K562 (cell line): ENCODE measurements around the gene LOXL4. TPM values are rescaled to one million over a fixed set of nuclear protein-coding genes. Genes with fewer than 3 reads are reported as not detected.

Source experiments
- ATAC-seq: fragments of 200-7000 bp; cut with Tn5 transposase; 3 replicates; pipeline ENCODE4 v1.9.1; 2020; ENCODE audit warnings: moderate library complexity
- BruUV-seq: library from RNA; stranded (reverse); fragments of 400-500 nt; replicated peaks from 2 replicates; lab custom pipeline; 2021; lab: Mats Ljungman, UMichigan
- CTCF ChIA-PET: fragments of 300-600 bp; formaldehyde crosslinking; extraction: SDS; loops from one replicate; lab custom pipeline; 2021; ENCODE audit warnings: low intra/inter-chr PET ratio; lab: Yijun Ruan, JAX
- POLR2A ChIA-PET: fragments of 300-600, 350-650 bp; sonication (Branson Sonifier 250); formaldehyde crosslinking; extraction: SDS; loops from one replicate; lab custom pipeline; 2021; ENCODE audit warnings: antibody characterized with exemption, inconsistent platforms; lab: Yijun Ruan, JAX
- DNase-seq, 4 experiments: peaks; one replicate each; pipeline versions ENCODE4 v3.0.0 to v3.0.0-alpha.2; 2011 to 2018; ENCODE audit warnings: low spot score in 3 of 4, mixed read lengths in 3 of 4; ENCODE audit errors: extremely low read depth in 1 of 4
- FAIRE-seq: peaks from 2 replicates; lab custom pipeline; 2011; peaks lifted over from hg19 to GRCh38; lab: Jason Lieb, UNC
- H2AFZ ChIP-seq: 2 replicates; pipeline ENCODE4 v1.6.0; 2011; ENCODE audit warnings: low read depth, low read length, control low read depth, inconsistent platforms
- H3K27ac ChIP-seq: fragments of 200-600 bp; 3 replicates; pipeline ENCODE4 v1.8.0; 2011; ENCODE audit warnings: low read depth, mild to moderate bottlenecking, control low read depth, inconsistent platforms, low read length, moderate library complexity, mixed read lengths; ENCODE audit errors: extremely low read depth
- H3K27me3 ChIP-seq, 2 experiments: fragments of 300-600 bp in 1 of 2; 2 replicates in 1 of 2; 3 replicates in 1 of 2; pipeline versions ENCODE4 v1.6.0 to v1.8.0; 2011; ENCODE audit warnings: inconsistent platforms in 2 of 2, low read length in 2 of 2, mild to moderate bottlenecking in 1 of 2, mixed read lengths in 1 of 2, moderate library complexity in 1 of 2; ENCODE audit not compliant: control insufficient read depth in 2 of 2, insufficient read depth in 2 of 2
- H3K36me3 ChIP-seq: fragments of 300-600 bp; 3 replicates; pipeline ENCODE4 v1.8.0; 2011; ENCODE audit warnings: mild to moderate bottlenecking, low read length, inconsistent platforms; ENCODE audit not compliant: control insufficient read depth, insufficient read depth
- H3K4me1 ChIP-seq, 2 experiments: fragments of 200-600 bp in 1 of 2; replicated peaks in 1 of 2; 2 replicates in 1 of 2; 3 replicates in 1 of 2; pipeline versions ENCODE4 v1.5.1 to v1.8.0; 2011; ENCODE audit warnings: inconsistent platforms in 2 of 2, low read length in 2 of 2, mild to moderate bottlenecking in 1 of 2, mixed read lengths in 1 of 2, moderate library complexity in 1 of 2; ENCODE audit not compliant: control insufficient read depth in 2 of 2, insufficient read depth in 2 of 2
- H3K4me2 ChIP-seq: 2 replicates; pipeline ENCODE4 v1.6.1; 2011; ENCODE audit warnings: low read length, control low read depth, inconsistent platforms, mixed read lengths; ENCODE audit not compliant: insufficient read depth
- H3K4me3 ChIP-seq: fragments of 200-600 bp; sonication (generic), shearing (Covaris generic); 2 replicates; pipeline ENCODE4 v1.5.1; 2016; ENCODE audit warnings: control low read depth, inconsistent platforms
- H3K79me2 ChIP-seq: fragments of 200-600 bp; 3 replicates; pipeline ENCODE4 v1.8.0; 2011; ENCODE audit warnings: low read length, inconsistent platforms; ENCODE audit not compliant: control insufficient read depth, insufficient read depth
- H3K9ac ChIP-seq, 2 experiments: 2 replicates each; pipeline versions ENCODE4 v1.6.0 to v1.6.1; 2011; ENCODE audit warnings: low read depth in 2 of 2, low read length in 2 of 2, control low read depth in 1 of 2, inconsistent platforms in 1 of 2, mild to moderate bottlenecking in 1 of 2, mixed read lengths in 1 of 2; ENCODE audit not compliant: insufficient read depth in 1 of 2
- H3K9me1 ChIP-seq: one replicate; pipeline ENCODE4 v1.6.0; 2011; ENCODE audit warnings: inconsistent platforms, mild to moderate bottlenecking, low read length, moderate library complexity; ENCODE audit not compliant: control insufficient read depth, insufficient read depth
- H3K9me3 ChIP-seq: replicated peaks from 2 replicates; pipeline ENCODE4 v1.5.1; 2011; ENCODE audit warnings: low read depth, low read length, inconsistent platforms; ENCODE audit not compliant: control insufficient read depth, insufficient read depth
- H4K20me1 ChIP-seq: replicated peaks from 2 replicates; pipeline ENCODE4 v1.6.1; 2011; ENCODE audit warnings: low read length, inconsistent platforms, mixed read lengths; ENCODE audit not compliant: control insufficient read depth, insufficient read depth
- ERF ChIP-seq: fragments of 450-650 bp; formaldehyde crosslinking; IDR thresholded peaks from 2 replicates; pipeline ENCODE4 v1.4.0; 2020; ENCODE audit warnings: mild to moderate bottlenecking, mixed read lengths
- PHF21A ChIP-seq: fragments of 450-650 bp; IDR thresholded peaks from 2 replicates; pipeline ENCODE4 v1.6.1; 2017; ENCODE audit warnings: low read depth, borderline replicate concordance
- TBL1XR1 ChIP-seq, 2 experiments: IDR thresholded peaks; 2 replicates each; pipeline ENCODE4 v1.6.1; 2012; ENCODE audit warnings: improper control_type of control experiment in 2 of 2, low read length in 2 of 2, mild to moderate bottlenecking in 1 of 2
- WGBS: fragments of 100-300 bp; shearing (Covaris generic); methylation state at CpG from one replicate; pipeline ENCODE4 v1.1.6; 2016; ENCODE audit warnings: low coverage, mixed read lengths; ENCODE audit not compliant: insufficient coverage; ENCODE audit errors: missing lambda C conversion rate; 5-methylcytosine and 5-hydroxymethylcytosine counted together
- in situ Hi-C: fragments of 300-500 bp; cut with MboI; formaldehyde crosslinking; loops from 4 replicates; pipeline ENCODE4 v1.15.0; 2018; ENCODE audit warnings: inconsistent platforms, mixed read lengths
- intact Hi-C: fragments of 100-400 bp; cut with micrococcal nuclease; formaldehyde crosslinking; loops from 2 replicates; pipeline ENCODE4 v1.14.2; 2022
- polyA plus RNA-seq, 8 experiments: library from polyadenylated mRNA; depleted of rRNA in 4 of 8; stranded (reverse) in 5 of 8; unstranded in 3 of 8; fragments of >200 nt; fragmentation: Nextera tagmentation in 2 of 8; fragmentation: Illumina TruSeq in 1 of 8; extraction: Ambion mirVana in 2 of 8; extraction: Trizol in 1 of 8; gene quantifications; 2 replicates each; pipeline versions ENCODE4 v1.2.1 to v1.2.3, GENCODE V29; 2011 to 2014; ENCODE audit warnings: inconsistent platforms in 1 of 8, missing spikeins in 1 of 8
- total RNA-seq, 7 experiments: library from RNA; depleted of rRNA in 6 of 7; stranded (reverse); fragments of >200 nt in 6 of 7; fragmentation: Illumina TruSeq in 2 of 7; extraction: Trizol in 2 of 7; gene quantifications; 2 replicates each; pipeline versions ENCODE4 v1.2.1 to v1.2.3, GENCODE V29; 2011 to 2021; ENCODE audit warnings: low replicate concordance in 1 of 7
- TF ChIP-seq, protein P1 (sequence below): conservative IDR thresholded peaks from 2 replicates; pipeline ENCODE4 v1.6.1; 2011; ENCODE audit warnings: low read depth, mild to moderate bottlenecking, low read length; ENCODE audit not compliant: control insufficient read depth

Gene LOXL4
- total and polyA plus RNA-seq, 9 of the 15 experiments (the other 6 are each of a cell fraction or from before 2014, with no cell fraction given): 0.03 to 0.35 (median 0.05) TPM; not detected in 3

DNA sequence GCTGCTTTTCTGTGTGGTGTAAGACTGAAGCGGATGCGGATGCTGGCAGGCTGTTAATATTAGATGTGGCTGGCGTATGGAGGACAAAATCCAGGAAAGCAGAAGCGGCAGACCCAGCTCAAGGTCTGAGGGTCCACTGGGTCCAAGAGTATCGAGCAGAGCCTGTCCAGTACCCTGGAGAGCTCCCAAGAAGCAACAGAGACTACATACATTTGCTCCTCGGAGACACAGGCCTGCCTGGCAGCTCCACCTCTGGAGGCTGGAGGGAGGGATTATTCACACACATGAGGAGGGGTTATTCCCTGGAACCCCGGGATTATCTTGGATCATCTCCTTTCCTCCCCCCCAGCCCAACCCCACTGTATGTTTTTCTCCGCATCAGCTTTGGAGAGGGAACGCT lies 31.3 kb upstream of the LOXL4 start (continued):
- TF ChIP-seq, protein P1, sequence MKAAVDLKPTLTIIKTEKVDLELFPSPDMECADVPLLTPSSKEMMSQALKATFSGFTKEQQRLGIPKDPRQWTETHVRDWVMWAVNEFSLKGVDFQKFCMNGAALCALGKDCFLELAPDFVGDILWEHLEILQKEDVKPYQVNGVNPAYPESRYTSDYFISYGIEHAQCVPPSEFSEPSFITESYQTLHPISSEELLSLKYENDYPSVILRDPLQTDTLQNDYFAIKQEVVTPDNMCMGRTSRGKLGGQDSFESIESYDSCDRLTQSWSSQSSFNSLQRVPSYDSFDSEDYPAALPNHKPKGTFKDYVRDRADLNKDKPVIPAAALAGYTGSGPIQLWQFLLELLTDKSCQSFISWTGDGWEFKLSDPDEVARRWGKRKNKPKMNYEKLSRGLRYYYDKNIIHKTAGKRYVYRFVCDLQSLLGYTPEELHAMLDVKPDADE: no peak
- no peak for TF ChIP-seq TBL1XR1 (IDR thresholded peaks at IDR 0.05; ENCODE audit: low read length in 2 of 2)
- TF ChIP-seq, all 486 proteins: peak for 3

- POLR2A ChIA-PET: interaction anchor here (0.5 to 0.6 kb wide), 2 partner anchors 264 to 1297 kb away, joined by 4 read pairs; no protein-coding TSS in a partner anchor
- H3K36me3 ChIP-seq: no peaks in the 10 kb centered on the region
- CTCF ChIA-PET: no interaction called here
- H3K4me2 ChIP-seq: no peak overlapping the region
- H3K4me3 ChIP-seq: no peak overlapping the region
- WGBS: 0% methylated on average over 1 of the region's 1 CpG
- no peak overlapping the region for H2AFZ ChIP-seq
- no TSS peak for BruUV-seq
- H3K27me3 ChIP-seq: peaks cover 0 to 36% of the 10 kb centered on the region in 2 experiments; a peak in 3 of 5 replicates
- intact Hi-C loops: no loop called here
- no peaks in the 10 kb centered on the region for H3K9me1 ChIP-seq
- H3K9ac ChIP-seq: no peak overlapping the region
- H3K4me1 ChIP-seq: no peaks in the 10 kb centered on the region
- no peak overlapping the region for H3K27ac ChIP-seq
- DNase-seq: no peak
- no peaks in the 10 kb centered on the region for H4K20me1 ChIP-seq
- no peak for FAIRE-seq
- in situ Hi-C loops: no loop called here
- ATAC-seq: no peak
- H3K9me3 ChIP-seq: no peaks in the 10 kb centered on the region
- TF ChIP-seq PHF21A (no peak), ERF (no peak)
- H3K79me2 ChIP-seq: no peaks in the 10 kb centered on the region
These were observed 28.5 kb upstream of the LOXL4 start for GRCh38 chr10:98296524-98296923.
